GM21447 (cell line): ENCODE data around the gene MAP4K4.
A peak's percentile ranks its signal among the peaks of the same experiment; 100 is the strongest.

Experiments used
- ATAC-seq: cut with Tn5 transposase; IDR thresholded peaks from one replicate; pipeline ENCODE4 v1.9.1; 2021; ENCODE audit not compliant: unreplicated experiment

MAP4K4 gene

DNA sequence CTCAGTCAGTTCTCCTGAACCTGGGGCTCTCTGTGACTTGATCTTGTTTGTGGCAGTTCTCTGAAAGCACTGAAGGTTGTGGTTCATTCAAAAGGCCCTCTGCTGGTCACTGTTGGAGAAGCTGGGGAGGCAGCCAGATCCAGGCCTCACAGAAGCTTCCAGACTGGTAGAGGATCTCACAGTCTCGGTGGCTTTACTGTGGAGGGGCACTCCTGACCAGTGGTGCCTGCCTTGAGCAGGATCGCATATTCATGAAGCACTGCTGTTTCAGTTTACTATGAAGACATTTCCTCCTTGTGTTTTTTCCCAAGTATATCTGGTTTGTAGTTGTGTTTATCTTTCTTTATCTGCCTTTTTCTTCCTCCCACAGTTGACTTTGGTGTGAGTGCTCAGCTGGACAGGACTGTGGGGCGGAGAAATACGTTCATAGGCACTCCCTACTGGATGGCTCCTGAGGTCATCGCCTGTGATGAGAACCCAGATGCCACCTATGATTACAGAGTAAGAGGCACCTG is 133.9 kb downstream of the MAP4K4 start:
- ATAC-seq = peak; percentile 65

DNA sequence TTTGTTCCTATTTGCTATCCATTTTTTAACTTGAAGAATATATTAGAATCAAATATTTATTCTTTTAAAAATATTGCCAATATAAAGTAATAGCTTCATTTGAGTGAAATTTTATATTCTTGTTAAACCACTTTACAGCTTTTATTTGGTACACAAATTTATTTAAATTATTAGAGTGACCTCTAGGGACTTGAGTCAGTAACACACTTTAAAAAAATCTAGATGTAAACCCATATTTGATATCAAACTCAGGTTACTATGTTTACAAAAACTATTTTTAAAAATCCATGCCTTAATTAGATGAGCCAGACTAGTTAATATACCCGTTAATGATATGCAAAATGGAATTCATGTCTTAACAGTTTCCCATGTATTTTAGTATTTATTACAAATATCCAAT is 134.6 kb downstream of the MAP4K4 start:
- ATAC-seq = no peak

DNA sequence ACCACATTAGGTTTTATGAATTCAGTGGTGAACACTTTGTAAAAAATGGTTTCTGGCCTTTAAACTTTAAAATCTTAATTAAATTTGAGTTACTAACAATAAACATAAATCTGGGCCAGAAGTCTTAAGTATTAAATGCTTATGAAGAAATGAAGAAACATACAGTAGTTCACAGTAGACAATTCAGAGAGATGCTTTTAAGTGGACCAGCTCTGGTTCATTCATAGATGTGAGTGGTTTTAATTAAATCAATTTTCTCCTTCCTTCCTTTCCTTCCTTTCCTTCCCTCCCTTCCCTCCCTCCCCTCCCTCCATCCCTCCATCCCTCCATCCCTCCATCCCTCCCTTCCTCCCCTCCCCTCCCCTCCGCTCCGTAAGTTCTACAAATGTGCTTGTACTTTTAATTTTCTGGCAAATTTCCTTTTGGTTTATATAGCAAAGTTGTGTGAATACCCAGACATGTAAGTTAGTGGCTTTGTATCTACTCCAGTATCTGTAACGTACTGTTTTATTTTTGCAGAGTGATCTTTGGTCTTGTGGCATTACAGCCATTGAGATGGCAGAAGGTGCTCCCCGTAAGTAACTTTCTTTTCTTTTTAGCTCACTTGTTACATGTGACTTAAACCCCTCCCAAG is 136.5 kb downstream of the MAP4K4 start:
- ATAC-seq = no peak

DNA sequence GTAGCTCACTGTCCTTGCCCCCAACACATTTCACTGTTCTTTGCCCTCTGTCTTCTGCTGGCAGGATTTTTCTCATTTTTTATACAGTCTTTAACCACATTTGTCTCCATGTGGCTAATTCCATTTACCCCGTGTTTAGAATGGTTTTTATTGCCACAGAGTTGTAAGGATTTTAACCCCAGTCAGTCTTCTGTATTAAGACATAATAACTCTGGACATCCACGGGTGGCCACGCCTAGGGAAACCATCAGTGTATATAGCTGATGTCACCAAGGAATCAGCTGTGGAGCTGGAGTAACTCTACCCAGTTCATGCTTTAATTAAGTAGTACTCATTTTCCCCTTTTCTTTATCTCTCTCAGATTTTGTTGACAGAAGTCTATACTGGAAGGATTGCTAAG is 139.8 kb downstream of the MAP4K4 start:
- ATAC-seq = no peak

DNA sequence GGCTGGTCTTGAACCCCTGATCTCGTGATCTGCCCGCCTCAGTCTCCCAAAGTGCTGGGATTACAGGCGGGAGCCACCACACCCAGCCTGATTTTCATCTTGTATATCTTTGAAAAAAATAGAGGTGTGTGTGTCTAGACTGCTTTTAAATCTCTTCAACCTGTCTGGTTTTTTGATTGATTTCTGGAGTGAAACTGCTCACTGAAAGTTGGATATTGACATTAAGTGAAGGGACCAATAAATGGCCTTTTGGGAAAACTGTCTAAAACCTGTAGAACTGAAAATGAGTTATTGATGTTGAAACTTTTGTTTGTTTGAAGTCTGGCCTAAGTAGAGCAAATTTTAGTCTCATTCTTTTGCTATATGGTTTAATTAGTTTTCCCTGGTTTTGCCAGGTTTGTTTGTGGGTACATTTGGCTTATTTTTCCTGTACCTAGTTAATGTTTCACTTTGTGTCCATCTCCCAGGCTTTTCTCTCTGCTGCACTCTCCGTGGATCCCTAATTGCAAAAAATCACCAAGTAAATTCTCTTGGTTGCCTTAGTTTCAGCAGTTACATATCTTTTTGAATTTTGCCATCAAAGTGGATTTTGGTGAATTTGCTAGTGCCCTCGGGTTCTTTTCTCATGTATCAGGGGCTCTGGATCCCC is 144.3 kb downstream of the MAP4K4 start:
- no peak for ATAC-seq

DNA sequence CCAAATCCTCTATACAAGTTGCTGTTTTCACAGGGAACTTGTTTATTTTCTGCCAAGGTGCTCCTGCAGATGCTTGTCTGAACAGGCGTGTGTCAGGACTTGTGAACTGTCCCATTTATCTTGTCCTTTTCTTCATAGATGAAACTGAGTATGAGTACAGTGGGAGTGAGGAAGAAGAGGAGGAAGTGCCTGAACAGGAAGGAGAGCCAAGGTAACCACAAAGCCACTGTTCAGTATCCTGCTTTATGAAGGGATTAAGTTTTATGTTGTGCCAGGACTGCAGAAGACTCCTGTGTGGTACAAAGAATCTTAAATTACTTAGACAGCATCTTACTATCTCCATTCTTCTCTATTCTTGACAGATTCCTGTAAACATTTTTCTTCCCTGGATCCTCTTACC is 145.0 kb downstream of the MAP4K4 start:
- ATAC-seq = no peak

DNA sequence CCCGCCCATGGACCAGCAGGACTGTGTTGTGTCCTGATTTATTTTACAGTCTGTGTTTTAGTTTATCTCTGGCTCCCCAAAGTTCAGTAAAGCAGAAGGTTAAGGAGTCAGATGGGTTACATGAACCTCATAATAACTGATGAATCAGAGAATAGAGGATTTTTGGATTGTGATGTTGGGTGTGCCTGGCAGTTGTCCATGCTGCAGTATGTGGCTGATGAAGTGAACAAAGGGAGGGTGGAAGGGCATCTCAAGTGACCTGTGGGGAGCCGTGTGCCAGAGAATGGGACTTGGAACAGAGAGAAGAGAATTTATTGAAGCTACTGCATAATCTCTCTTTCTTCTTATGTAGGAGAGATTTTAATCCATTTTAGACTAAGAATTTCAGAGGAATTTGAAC is 145.5 kb downstream of the MAP4K4 start:
- no peak for ATAC-seq

DNA sequence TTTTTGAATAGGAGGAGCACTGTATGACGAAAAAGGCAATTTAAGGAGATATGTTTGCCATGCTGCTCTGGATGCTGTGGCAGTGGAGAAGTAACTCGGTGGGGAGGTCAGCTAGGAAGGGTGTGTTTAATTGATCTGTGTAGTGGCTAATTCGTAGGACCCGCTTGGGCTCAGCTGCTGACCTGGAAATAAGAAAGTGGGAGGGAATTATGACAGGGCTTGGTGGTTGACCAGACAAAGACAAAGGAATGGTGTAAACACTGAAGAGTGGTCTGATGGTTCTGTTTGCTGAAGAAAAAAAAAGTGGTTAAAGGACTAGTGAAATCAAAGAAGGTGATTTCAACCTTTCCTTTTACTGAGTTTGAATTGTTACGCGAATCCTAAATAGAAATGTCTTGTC is 146.0 kb downstream of the MAP4K4 start:
- ATAC-seq = no peak

DNA sequence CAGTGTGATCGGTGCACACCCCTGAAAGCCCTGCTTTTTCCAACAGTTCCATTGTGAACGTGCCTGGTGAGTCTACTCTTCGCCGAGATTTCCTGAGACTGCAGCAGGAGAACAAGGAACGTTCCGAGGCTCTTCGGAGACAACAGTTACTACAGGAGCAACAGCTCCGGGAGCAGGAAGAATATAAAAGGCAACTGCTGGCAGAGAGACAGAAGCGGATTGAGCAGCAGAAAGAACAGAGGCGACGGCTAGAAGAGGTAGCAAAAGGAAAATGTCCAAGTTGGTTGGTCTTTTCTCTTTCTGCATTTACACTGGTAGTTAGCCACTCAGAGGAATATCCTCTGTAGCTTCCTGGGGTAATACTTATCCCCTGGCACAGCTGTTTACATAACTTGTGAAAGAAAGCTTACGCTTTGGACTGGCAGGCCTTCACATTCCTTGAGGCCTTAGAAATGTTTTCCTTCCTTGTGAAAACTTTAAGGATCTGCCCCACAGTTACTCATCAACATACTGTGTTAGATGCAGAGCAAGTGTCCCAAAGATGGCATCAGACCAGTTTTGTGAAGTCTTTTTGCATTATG is 146.6 kb downstream of the MAP4K4 start:
- ATAC-seq = no peak

DNA sequence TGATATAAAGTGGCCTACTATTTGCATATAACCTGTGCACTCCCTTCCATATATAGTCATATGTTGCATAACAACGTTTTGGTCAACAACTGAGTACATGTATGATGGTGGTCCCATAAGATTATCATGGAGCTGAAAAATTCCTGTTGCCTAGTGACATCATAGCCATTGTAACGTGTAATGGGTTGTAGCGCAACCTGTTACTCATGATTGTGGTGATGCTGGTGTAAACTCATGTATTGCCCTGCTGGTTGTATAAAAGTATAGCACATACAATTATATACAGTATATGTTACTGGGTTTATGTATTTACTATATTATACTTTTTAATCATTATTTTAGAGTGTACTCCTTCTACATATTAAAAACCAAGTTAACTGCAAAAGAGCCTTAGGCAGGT is 149.5 kb downstream of the MAP4K4 start:
- no peak for ATAC-seq

DNA sequence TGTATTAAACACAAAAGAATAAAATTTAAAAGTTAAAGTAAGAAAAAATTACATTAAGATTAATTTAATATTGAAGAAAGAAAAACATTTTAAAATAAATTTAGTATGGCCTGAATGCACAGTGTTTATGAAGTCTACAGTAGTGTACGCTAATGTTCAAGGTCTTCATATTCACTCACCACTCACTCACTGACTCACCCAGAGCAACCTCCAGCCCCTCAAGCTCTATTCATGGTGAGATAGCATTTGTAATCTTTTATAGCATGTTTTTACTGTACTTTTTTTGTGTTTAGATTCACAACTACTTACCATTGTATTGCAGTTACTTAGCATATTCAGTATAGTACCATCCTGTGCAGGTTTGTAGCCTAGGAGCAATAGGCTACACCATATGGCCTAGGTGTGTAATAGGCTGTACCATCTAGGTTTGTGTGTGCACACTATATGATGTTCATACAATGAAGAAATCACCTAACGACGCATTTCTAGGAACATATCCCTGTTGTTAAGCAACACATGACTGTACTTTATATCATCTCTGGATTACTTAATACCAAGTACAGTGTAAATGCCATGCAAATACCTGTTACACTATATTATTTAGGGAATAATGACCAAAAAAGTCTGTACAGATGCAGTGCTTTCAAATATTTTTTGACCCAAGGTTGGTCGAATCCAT is 150.3 kb downstream of the MAP4K4 start:
- no peak for ATAC-seq

DNA sequence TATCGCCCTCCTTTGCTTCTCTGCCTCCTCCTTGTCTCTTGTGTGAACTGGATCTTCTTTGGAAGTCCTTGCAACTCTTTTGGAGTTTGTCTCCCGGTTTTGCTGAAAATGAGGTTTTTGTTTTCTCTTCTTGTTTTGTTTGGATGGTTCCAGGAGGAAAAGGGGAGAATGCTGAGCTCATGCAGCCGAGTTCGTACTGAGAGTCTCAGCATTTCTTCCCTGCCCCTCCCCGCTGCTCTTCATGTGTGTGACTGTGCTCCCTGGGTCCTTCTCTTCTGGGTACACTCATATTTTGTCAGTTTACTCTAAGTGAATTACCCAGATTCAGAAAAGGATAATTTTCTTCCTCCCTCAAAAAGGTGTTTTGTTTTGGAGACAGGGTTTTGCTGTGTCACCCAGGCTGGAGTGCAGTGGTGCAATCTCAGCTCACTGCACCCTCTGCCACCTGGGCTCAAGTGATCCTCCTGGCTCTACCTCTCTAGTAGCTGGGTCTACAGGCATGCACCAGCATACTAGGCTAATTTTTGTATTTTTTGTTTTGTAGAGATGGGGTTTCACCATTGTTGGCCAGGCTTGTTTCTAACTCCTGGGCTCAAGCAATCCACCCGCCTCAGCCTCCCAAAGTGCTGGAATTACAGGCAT is 151.4 kb downstream of the MAP4K4 start:
- ATAC-seq = no peak

DNA sequence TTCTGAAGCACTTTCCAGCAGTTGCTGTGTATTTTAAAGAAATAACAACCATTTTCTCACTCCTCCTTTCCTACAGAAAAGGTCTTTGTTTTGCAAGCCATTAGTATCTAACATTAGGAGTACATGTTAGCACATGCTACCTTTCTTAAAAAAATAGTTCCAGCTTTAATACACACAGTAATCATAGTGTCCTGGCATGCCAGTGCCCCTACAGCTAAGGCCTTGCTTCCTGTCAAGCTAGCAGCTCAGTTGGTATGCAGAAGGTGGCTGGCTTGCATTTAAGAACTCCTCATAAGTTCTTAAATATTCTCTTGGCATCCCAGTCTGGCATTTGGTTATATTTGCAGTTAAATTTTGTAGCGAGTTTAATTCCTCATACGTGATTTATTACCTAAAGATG is 152.9 kb downstream of the MAP4K4 start:
- no peak for ATAC-seq

DNA sequence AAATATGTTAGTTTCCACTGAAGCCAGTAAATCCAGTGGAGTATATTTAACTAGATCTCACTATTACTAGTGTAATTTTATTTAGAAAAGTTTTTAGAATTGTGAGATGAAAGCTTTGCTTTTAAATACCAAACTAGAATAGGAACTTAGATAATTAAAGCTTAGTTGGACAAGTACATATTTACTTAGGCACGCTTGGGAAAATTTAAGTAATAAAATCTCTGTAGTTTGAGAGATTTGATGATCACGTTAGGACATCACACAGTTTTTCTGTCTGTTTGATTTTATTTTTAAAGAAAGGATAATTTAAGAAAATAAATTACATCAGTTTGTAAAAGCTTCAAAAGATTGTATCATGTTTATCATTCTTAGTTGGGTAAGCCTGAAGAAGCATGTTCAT is 153.5 kb downstream of the MAP4K4 start:
- no peak for ATAC-seq

DNA sequence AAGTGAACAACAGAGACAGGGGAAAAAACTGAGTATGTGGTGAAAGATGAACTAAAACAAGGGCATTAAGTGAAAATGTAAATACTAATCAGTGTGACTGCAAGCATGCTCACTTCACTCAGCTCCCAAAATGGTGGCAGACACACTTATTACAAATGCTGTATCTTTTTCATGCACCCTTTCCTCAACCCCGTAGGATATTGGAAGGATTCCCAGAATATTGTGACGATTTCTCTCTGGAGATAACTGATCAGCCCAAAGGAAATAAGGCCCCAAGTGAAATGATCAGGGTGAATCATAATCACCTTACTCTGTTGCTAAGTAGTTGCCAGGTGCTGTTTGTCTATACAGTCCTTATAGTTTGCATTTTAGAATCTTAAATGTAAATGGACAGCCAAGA is 155.3 kb downstream of the MAP4K4 start:
- no peak for ATAC-seq

DNA sequence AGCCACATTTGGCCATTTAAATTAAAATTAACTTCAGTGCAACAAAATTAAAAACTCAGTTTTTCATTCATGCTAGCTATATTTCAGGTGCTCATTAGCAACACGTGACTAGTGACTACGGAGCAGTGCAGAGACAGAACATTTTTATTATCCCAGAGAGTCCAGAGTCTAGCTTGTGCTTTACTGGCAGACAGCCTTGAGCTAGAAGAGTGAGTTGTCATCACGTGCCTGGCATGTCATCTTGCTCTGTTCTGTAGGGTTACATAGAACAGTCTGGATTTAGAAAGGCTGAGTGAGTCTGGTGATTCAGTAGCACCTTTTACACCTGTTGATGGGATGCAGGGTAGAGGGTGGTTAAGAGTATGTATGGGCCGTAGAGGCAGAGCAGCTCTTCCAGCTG is 157.4 kb downstream of the MAP4K4 start:
- ATAC-seq = no peak

DNA sequence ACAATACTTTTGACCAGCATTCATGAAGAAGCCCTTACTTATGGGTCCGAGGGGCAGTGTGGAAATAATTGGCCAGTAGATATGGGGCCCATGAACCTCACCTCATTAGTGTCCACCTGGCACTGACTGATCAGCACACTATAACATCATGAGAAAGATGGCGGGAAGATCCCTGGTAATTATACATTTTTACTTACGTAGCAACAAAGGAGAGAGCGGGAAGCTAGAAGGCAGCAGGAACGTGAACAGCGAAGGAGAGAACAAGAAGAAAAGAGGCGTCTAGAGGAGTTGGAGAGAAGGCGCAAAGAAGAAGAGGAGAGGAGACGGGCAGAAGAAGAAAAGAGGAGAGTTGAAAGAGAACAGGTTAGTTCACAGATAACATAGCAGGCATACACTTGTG is 158.3 kb downstream of the MAP4K4 start:
- no peak for ATAC-seq

DNA sequence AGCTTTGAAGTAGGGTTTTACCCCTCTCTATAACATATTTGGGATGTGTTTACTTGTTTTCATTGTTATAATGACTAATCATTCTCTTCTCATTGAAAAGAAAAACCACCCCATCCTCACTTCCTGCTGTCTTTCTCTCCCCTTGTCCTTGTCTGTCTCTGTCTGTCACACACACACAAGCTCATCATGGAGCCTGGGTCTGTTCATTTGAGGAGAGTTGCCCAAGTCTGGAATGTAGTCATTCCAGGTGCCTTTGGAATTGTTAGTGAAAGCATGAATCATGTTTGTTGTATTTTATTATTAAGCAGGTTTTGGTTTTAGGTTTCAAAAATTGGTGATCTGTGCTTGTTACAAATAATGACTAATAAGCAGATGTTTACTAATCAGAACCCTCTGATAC is 160.7 kb downstream of the MAP4K4 start:
- ATAC-seq = no peak

DNA sequence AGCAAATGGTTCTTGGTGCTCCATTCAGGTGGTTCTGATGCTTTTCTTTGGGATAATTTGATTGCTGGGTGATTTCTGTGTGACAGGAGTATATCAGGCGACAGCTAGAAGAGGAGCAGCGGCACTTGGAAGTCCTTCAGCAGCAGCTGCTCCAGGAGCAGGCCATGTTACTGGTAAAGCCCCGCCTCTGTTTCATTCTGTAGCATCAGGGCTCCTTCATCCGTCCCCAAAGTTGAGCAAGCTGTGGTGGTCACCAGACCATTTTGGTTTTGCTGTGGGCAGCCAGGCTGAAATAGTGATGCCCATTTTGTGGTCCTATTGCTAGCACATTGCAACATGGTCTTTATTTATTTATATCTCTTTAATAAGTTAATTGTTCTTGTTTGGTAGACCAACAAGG is 161.4 kb downstream of the MAP4K4 start:
- no peak for ATAC-seq

DNA sequence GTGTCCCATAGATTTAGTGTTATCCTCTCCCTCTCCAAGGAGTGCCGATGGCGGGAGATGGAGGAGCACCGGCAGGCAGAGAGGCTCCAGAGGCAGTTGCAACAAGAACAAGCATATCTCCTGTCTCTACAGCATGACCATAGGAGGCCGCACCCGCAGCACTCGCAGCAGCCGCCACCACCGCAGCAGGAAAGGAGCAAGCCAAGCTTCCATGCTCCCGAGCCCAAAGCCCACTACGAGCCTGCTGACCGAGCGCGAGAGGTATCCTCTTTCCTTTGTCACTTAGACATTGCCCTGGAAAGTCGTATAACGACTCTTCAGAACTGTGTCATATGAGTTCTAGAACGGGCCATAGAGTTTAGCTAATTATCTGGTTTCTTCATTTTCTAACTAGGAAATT is 162.1 kb downstream of the MAP4K4 start:
- ATAC-seq = no peak

DNA sequence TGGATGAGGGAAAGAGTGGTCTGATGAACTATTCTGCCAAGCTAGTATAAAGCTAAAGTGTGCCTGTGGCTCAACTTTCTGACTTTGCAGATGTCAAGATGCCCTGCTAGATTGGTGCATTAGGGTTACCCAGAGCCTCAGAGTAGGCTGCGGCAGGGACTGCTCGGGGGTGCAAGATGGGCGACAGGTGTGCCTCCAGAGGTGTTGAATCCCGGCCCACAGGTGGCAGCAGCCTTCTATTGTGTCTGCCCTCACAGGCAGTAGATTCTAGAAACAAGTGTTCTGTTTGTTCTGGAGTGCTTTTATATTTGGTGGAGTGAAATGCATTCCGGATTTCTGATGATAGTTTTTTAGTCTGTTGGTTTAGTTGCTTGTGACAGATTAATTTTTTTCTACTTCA is 162.7 kb downstream of the MAP4K4 start:
- no peak for ATAC-seq

DNA sequence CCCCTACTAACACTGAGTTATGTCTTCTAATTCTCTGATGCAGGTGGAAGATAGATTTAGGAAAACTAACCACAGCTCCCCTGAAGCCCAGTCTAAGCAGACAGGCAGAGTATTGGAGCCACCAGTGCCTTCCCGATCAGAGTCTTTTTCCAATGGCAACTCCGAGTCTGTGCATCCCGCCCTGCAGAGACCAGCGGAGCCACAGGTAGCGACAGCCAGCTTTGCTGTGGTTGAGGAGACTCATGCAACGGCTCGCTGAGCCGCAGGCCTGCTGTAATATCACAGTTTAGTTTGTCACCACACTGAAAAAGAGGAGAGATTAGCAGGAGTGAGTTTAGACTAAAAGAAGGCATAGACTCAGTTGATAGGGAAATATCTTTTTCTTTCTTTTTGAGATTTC is 163.3 kb downstream of the MAP4K4 start:
- no peak for ATAC-seq
